ENCODE data around the gene SH3PXD2A.

Gene SH3PXD2A

DNA sequence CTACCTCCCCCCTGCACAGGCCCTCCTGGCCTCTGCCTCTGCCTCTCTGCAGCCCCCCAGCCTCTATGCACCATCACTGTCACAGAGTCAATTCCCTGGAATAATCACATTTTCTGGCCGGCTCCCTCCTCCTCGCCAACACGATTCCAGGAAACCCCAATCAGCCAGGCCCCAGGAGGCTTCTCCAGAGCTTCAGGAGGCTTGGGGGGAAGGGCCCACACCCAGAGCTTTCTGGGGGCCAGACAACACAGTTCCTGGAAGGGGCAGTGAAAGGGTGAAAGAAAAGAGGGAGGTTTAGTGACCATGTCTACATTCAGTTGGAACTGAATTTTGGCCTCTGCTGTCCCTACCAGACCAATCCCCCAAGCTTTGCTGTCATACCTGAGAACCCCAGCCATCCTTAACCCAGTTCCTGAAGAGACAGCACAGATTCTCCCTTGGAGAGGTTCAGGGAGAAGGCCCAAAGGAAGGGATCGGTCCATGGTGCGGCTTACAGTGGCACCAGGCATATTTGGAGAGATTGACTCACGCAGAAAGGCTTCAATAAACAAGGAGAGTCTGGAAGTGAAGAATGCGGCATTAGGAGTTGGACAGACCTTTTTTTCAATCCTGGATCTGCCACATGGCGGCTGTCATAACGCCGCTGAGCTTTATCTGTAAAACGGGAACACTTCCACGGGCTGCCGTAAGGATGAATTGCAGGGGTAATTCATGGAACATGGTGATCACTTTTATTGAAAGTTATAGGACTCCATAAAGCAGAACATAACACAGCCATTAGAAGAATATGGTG is 272.8 kb downstream of the SH3PXD2A start:
- Histone ChIP-seq H3K4me2 (no peak overlapping the region), H3K9ac (no peak overlapping the region)

DNA sequence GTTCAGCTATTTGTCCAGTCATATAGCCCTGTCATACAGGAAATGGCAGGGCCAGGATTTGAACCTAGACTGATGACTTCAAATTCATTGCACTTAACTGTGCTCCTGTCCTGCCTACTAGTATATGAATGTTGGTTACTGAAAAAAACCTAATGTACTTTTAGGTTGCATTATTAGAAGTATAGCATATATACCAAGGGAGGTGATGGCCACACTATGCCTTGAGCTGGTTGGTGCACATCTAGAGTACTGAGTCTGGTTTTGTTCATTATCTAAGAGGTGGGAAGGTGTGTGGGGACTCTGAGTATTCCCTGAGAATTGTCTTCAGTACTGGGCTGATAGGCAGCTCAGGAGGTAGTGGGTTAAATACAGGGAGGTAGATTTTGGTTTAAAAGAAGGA is 273.9 kb downstream of the SH3PXD2A start:
- no peaks in the 10 kb centered on the region for H3K36me3 ChIP-seq (ENCODE audit: insufficient read depth)
- no peak overlapping the region for H3K9ac ChIP-seq
- H3K27me3 ChIP-seq (ENCODE audit: insufficient read depth, low read depth): no peaks in the 10 kb centered on the region
- no peak overlapping the region for H3K4me2 ChIP-seq
- H4K20me1 ChIP-seq (ENCODE audit: insufficient read depth): no peaks in the 10 kb centered on the region
- no peak overlapping the region for H2AFZ ChIP-seq (ENCODE audit: low read depth)
- H3K4me1 ChIP-seq (ENCODE audit: low read depth, poor library complexity, severe bottlenecking): no peaks in the 10 kb centered on the region
- H3K79me2 ChIP-seq (ENCODE audit: insufficient read depth, low read depth): no peaks in the 10 kb centered on the region
- H3K27ac ChIP-seq: no peak overlapping the region
- TF ChIP-seq CTCF (conservative IDR thresholded peaks at IDR 0.05; ENCODE audit: low read depth, low read length): no peak
- no peak overlapping the region for H3K4me3 ChIP-seq (IDR thresholded peaks at IDR 0.05; ENCODE audit: insufficient read depth, low read depth, low read length)

More for the DNA sequence above, 272.8 kb downstream of the SH3PXD2A start:
- Histone ChIP-seq H3K4me1 (ENCODE audit: low read depth, poor library complexity, severe bottlenecking) (no peaks in the 10 kb centered on the region), H2AFZ (ENCODE audit: low read depth) (no peak overlapping the region), H3K27ac (no peak overlapping the region), H3K36me3 (ENCODE audit: insufficient read depth) (no peaks in the 10 kb centered on the region), H3K4me3 (IDR thresholded peaks at IDR 0.05; ENCODE audit: insufficient read depth, low read depth, low read length) (no peak overlapping the region), H3K79me2 (ENCODE audit: insufficient read depth, low read depth) (no peaks in the 10 kb centered on the region), H4K20me1 (ENCODE audit: insufficient read depth) (no peaks in the 10 kb centered on the region), H3K27me3 (ENCODE audit: insufficient read depth, low read depth) (no peaks in the 10 kb centered on the region)
- no peak for TF ChIP-seq CTCF (conservative IDR thresholded peaks at IDR 0.05; ENCODE audit: low read depth, low read length)

GRCh38 chr10:103580430-103580829 is 274.9 kb downstream of the SH3PXD2A start:
- no peak for TF ChIP-seq CTCF (conservative IDR thresholded peaks at IDR 0.05; ENCODE audit: low read depth, low read length)
- Histone ChIP-seq H3K27me3 (ENCODE audit: insufficient read depth, low read depth) (no peaks in the 10 kb centered on the region), H3K9ac (no peak overlapping the region), H3K27ac (no peak overlapping the region), H3K4me1 (ENCODE audit: low read depth, poor library complexity, severe bottlenecking) (no peaks in the 10 kb centered on the region), H3K4me2 (no peak overlapping the region), H2AFZ (ENCODE audit: low read depth) (no peak overlapping the region), H3K36me3 (ENCODE audit: insufficient read depth) (no peaks in the 10 kb centered on the region), H3K4me3 (IDR thresholded peaks at IDR 0.05; ENCODE audit: insufficient read depth, low read depth, low read length) (no peak overlapping the region), H4K20me1 (ENCODE audit: insufficient read depth) (no peaks in the 10 kb centered on the region), H3K79me2 (ENCODE audit: insufficient read depth, low read depth) (no peaks in the 10 kb centered on the region)

DNA sequence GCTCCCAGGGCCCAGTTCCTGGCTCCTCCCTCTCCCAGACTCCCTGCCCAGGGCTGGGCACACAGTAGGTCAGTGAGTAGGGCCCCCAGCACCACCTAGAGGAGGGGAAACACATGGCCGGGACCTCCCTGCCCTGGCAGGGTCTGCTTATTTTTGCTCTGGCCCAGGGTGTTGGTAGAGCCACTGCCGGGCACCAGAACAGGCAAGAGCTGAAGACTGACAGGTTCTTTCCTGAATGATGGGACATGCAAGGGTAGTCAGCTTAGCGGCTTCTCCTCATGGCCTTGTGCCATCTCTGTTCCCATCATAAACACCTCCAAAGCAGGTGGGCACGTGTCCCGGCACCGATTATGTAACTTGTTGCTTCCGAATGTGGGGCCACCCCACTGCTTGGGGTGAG is 275.4 kb downstream of the SH3PXD2A start:
- H3K27ac ChIP-seq: no peak overlapping the region
- H3K27me3 ChIP-seq (ENCODE audit: insufficient read depth, low read depth): no peaks in the 10 kb centered on the region
- TF ChIP-seq CTCF (conservative IDR thresholded peaks at IDR 0.05; ENCODE audit: low read depth, low read length): no peak
- H4K20me1 ChIP-seq (ENCODE audit: insufficient read depth): no peaks in the 10 kb centered on the region
- no peak overlapping the region for H2AFZ ChIP-seq (ENCODE audit: low read depth)
- H3K4me3 ChIP-seq (IDR thresholded peaks at IDR 0.05; ENCODE audit: insufficient read depth, low read depth, low read length): no peak overlapping the region
- H3K4me1 ChIP-seq (ENCODE audit: low read depth, poor library complexity, severe bottlenecking): no peaks in the 10 kb centered on the region
- H3K4me2 ChIP-seq: no peak overlapping the region
- no peaks in the 10 kb centered on the region for H3K36me3 ChIP-seq (ENCODE audit: insufficient read depth)
- no peaks in the 10 kb centered on the region for H3K79me2 ChIP-seq (ENCODE audit: insufficient read depth, low read depth)
- no peak overlapping the region for H3K9ac ChIP-seq

Measured in KMS-11 (cell line).